CMK (cell line): ENCODE measurements around the gene ADAMTS7.
"Not testable (repeated sequence)": the region's sequence is repeated elsewhere in the genome, so short reads cannot be mapped to it uniquely, and the experiment has no call there.

ENCODE experiments used
- DNase-seq: peaks from one replicate; pipeline ENCODE4 v3.0.0-alpha.2; 2010; ENCODE audit warnings: low read depth

Gene ADAMTS7

GRCh38 chr15:78763796-78764241, 47.4 kb downstream of the ADAMTS7 start:
- no peak for DNase-seq

- no peak for DNase-seq
Measured at GRCh38 chr15:78762985-78763795, 48.1 kb downstream of the ADAMTS7 start.

GRCh38 chr15:78762386-78762961, 48.8 kb downstream of the ADAMTS7 start:
- not testable (repeated sequence) for DNase-seq

- DNase-seq = no peak
Measured at GRCh38 chr15:78761891-78762385, 49.3 kb downstream of the ADAMTS7 start.

DNA sequence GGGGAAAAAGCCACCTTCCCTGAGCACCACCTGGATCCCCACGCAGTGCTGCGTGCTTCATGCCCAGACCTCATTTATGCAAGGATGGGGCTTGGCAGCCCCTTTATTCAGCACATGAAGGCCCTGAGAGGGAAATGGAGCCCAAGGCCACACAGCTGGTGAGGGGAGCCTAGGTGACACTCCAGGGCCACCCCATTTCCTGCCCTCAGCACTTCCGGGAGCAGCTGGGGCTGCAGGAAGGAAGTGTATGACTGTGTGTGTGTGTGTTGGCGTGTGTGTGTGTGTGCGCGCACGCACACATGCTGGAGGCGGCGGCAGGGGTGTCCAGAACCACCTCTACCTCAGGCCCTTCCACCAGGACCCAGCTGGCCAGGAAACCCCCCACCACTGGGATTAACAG, 49.8 kb downstream of the ADAMTS7 start:
- DNase-seq = peak; percentile 70

GRCh38 chr15:78761020-78761419, 50.2 kb downstream of the ADAMTS7 start:
- DNase-seq = no peak

DNA sequence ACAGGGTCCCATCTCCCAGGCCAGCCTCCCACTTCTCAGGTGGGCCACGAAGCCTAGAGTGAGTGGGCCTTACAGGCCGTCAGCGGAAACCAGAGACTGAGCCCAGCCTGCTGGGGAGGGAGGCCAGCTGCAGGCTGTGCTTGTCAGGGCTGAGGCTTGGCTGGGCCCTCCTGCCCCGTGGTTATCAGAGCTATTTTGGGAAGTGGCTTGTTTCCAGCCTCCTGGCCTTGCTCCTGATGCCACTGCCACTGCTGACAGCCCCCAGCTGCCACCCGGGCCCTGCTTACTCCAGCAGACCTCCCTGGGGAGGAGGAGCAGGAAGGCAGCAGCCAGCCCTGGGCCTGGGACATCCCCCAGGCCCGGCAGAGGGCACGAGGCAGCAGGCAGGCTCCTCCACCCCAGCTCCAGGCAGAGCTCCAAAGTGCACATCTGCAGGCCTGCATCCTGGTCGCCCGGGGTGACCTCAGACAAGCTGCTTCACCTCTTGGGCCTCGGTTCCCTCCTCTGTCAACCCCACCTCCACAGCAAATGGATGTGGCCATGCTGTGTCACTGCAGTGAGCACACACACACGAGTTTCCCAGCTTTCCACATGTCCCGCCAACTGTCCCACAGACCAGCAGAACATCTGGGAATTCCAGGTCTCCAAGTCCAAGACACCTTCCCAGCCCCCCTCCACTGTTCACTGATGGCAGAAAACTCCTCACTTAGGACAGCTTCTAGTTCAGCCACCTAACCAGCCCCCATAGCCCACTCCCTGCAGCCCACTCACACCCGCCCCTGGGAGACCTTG, 51.0 kb downstream of the ADAMTS7 start:
- DNase-seq = not testable (repeated sequence)

DNA sequence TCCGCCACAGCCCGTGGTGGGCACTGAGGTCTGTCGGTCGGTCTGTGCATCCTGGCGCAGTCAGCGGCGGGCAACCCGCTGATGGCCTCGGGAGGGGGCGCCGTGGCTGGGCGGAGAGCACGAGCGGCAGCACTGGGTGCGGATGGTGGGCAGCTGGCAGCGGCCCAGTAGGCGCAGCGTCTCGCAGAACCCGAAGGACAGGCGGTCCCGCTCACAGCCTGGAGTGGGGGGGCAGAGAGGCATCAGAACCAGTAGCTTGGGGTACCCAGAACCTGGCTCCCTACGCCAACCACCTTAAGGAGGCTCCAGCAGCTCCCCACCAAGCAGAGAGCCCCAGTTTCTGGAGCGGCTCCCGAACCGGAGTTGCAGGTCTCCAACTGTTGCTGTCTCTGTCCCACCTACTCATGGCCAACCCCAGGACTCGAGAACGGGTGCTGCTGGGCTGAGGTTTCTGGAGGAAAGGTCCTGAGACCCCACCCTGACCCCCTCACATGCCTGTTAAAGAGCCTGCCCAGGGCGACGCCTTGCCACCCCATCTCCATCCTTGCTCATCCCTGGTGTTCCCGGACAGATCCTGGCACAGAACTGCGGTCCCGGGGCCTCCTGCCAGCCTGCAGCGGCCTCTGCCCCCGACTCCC, 51.8 kb downstream of the ADAMTS7 start:
- not testable (repeated sequence) for DNase-seq

DNA sequence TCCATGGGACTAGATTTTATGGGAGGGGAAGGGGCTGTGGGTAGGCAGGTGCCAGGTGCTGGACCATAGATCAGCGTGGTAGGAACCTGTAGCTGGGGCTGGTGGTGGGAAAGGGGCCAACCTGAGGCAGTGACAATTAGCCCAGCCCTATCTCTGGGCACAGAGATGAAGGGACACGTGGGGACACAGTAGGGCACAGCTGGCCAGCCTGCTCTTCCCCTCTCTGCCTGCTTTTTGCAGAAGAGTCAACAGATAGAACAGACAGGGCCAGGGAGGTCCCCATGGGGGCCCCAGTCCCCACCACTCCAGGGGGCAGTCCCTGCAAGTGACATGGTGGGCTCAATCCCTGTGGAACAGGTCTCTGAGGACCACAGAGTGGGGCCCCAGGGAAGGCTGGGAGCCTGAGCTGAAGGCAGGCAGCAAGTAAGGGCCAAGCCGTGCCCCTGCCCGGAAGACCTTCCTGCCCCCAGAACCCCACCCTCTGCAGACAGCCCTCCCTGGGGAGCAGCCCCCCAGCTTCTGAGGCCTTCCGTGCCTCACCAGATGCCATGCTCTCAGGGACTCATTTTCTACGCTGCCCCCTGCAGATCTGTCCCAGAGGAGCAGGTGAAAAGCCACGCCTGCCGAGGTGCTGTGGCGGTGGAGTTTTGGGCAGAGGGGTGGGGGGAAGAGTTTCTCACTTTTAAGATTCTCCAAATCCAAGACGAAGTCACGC, 52.6 kb downstream of the ADAMTS7 start:
- DNase-seq = not testable (repeated sequence)

DNA sequence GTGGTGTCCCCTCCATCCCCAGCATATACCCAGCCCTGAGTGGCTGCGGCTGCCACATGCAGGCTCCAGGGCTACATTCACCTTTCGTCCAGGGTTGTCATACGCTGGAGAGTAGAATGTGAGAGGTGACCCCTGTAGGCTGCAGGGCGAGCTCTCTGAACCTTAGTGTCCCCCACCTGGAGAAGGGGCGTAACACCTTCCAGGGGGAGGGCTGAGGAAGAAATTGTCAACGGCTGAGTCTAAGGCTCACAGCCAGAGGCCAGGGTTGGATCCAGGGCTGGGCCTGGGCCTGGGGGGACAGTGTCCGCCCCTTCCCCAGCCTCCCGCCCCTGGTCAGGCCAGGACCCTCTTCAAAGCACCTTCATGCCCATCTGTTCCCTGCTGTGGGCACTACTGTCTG, 53.2 kb downstream of the ADAMTS7 start:
- not testable (repeated sequence) for DNase-seq

DNA sequence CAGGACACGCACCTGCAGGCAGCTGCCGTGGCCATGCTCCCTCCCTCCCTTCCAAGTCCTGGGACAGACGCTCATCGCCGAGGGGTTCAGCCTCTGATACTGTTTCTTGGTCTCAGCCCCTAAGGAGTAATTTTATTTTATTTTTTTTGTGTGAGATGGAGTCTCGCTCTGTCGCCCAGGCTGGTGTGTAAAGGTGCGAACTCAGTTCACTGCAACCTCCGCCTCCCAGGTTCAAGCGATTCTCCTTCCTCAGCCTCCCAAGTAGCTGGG, 53.7 kb downstream of the ADAMTS7 start:
- DNase-seq = no peak

GRCh38 chr15:78756781-78757635, 54.3 kb downstream of the ADAMTS7 start:
- not testable (repeated sequence) for DNase-seq

DNA sequence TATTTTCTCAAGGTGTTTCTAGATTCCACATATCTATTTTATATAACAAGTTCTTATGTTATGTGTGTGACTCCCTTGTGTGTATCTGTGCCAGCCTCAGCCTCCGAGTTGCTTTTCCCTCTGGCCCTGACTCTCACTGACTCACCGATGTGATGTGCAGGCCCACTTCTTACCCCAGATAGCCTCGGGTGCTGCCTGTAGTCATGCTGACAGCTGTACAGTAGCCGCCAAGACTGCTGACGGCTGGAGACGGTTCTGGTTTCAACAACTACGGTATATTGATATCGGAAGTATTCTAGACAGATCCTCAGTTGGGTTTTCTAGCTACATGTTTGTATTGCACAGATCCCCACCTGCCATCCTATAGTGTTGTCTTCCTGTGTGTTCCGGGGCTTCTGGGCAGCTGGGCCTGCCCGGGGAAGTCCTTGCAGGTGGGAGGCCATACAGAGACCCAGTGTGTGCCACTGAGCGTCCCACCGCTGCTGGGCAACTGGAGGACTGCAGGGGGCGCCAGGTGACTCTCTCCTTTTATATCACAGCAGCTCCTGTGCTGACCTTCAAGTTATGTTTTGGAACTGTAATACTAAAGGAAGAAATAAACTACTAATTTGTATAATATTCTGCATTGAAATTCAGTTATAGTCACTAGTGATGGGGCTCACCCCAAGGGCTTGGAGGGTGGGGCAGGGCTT, 55.2 kb downstream of the ADAMTS7 start:
- not testable (repeated sequence) for DNase-seq

DNA sequence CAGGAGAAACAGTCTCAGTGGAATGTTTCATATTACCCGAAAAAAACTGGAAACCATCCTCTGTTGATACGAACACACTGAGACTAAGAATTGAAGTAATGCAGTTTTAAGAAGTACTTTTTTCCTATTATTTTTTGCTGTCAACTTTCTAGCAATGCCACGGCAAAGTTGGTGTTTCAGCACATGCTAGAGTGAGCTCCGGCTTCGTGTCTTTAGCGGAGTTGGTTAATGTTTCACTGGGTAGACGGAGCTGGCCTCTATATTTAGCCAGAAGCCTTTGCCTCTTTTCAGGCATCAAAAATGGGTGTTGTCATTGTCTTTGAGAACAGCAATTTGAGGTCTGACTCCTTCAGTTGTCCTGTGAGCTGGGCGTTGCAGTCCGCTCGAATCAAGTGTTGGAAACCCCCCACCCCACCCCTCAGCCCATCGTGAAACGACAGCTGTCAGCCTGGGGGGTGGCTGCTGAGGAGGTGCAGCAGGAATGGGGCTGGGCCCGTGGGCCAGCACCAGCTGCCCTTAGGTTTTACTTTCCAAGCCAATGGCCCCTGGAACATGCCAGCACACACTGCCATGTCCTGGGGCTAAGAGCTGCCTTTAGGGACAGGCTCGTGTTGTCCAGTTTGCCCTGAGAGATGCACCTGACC, 56.5 kb downstream of the ADAMTS7 start:
- not testable (repeated sequence) for DNase-seq

DNA sequence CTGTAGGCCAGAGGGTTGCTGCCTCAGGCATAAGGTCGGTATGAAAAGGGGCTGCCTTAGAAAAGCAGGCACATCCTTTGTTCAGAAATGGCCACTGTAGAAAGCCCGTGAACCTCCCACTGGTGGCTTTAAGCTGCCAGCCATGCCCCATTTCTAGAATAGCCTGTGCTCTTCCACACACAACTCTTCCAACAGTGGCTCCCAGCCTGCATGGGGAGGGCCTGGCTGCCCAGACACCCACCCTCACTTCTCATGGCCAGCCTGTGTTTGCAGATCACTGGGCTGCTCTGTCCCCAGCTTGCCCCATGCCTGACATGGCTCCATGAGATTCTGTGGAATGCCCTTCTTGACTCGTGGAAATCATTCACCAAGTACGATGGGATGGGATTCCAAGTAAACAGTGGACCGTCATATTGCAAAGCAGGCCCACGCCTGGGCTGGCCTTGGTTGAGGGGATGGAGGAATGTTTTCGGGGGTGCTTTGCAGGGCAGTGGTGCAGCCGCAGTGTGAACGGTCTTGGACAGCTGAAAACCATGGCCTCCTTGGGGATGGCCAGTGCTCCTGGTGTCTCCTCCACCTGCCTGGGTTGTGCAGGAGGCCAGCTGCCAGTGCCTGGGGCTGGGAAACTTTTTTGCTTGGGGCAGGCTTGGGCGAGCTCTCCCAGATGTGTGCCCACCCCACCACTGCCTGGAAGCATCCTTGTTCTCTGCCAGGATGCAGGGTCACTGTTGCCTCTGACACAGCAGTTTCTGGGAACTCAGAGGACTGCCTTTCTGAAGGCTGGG, 57.3 kb downstream of the ADAMTS7 start:
- DNase-seq = not testable (repeated sequence)

DNA sequence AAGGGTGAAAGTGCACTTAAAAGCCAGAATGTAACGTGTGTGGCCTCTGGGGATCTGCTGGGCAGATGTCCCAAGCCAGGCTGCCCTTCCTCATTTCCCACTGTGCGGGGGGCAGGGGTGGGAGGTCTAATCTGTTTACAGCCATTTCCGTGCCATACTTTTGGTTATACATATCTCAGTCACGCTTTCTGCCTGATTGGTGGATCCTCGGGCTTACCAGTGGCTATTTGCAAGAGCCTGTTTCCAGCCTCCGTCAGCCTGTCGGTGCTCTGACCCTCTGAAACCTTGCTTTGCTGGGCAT, 58.0 kb downstream of the ADAMTS7 start:
- DNase-seq = not testable (repeated sequence)

- no peak for DNase-seq
Measured at GRCh38 chr15:78752492-78753358, 58.5 kb downstream of the ADAMTS7 start.

DNA sequence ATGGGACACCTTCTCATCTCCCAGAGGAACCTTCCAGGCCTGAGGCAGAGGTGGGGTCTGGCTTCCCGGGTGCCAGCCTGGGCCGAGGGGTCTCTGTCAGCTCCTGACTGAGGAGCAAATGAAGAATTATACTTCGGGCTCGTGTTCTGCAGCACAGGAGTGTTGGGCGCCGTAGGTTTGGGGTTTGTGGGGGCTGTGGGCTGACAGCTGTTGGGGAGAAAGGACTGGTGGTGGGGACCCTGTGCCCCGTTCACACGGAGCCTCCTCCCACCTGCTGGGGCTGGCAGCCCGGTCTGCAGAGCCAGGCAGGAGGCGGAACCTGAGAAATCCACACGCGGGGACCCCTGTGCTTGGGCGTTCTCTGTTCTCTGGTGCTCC, 59.7 kb downstream of the ADAMTS7 start:
- DNase-seq = no peak
